ENCODE measurements around the gene PPIL4.

DNA sequence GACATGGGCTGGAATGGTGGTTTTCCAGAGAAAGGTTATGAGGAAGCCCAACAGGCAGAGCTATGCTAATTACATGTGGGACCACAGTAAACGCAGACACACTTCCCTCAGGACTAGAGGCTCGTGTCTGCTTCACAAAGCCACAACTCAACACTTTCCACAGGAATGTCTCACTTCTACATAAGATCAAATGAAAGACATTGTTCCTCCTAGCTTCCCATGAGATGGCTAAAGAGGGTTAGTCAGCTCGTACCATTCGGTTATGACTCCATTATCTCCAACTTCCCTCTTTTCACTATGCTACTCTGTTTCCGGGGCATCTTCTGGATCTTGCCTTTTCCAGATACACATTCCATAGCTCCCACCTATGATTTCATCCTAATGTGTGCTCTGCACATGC lies 31.9 kb downstream of the PPIL4 start:
- TF ChIP-seq, protein P1, sequence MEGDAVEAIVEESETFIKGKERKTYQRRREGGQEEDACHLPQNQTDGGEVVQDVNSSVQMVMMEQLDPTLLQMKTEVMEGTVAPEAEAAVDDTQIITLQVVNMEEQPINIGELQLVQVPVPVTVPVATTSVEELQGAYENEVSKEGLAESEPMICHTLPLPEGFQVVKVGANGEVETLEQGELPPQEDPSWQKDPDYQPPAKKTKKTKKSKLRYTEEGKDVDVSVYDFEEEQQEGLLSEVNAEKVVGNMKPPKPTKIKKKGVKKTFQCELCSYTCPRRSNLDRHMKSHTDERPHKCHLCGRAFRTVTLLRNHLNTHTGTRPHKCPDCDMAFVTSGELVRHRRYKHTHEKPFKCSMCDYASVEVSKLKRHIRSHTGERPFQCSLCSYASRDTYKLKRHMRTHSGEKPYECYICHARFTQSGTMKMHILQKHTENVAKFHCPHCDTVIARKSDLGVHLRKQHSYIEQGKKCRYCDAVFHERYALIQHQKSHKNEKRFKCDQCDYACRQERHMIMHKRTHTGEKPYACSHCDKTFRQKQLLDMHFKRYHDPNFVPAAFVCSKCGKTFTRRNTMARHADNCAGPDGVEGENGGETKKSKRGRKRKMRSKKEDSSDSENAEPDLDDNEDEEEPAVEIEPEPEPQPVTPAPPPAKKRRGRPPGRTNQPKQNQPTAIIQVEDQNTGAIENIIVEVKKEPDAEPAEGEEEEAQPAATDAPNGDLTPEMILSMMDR (IDR thresholded peaks at IDR 0.05) = no peak
- TF ChIP-seq POLR2A (IDR thresholded peaks at IDR 0.05) = no peak
